ENCODE measurements around the gene LZTR1. TPM values are rescaled to one million over a fixed set of nuclear protein-coding genes. Genes with fewer than 3 reads are reported as not detected.

LZTR1 gene
- polyA plus RNA-seq, 1 experiment = 28.3 TPM

DNA sequence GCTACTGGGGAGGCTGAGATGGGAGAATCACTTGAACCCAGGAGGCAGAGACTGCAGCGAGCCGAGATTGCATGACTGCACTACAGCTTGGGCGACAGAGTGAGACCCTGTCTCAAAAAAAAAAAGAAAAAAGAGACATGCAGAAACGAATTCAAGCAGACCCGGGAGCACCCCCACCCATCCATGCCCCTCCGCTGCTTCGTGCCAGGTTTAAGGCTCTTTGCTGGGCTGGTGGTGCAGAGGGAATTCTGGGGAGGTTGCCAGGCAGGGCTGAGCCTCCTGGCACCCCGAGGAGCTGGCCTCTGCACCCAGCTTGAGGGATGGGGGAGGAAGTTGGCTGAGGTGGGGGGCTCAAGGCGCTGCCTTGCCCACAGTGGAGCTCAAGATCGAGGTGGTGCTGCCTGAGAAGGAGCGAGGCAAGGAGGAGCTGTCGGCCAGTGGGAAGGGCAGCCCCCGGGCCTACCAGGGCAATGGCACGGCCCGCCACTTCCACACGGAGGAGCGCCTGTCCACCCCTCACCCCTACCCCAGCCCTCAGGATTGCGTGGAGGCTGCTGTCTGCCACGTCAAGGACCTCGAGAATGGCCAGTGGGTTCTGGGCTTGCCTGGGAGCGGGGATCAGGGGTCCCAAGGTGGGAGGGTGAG is 9.0 kb upstream of the LZTR1 start:
- DNase-seq (ENCODE audit: low read depth, low spot score) = no peak
- TF ChIP-seq, protein P1, sequence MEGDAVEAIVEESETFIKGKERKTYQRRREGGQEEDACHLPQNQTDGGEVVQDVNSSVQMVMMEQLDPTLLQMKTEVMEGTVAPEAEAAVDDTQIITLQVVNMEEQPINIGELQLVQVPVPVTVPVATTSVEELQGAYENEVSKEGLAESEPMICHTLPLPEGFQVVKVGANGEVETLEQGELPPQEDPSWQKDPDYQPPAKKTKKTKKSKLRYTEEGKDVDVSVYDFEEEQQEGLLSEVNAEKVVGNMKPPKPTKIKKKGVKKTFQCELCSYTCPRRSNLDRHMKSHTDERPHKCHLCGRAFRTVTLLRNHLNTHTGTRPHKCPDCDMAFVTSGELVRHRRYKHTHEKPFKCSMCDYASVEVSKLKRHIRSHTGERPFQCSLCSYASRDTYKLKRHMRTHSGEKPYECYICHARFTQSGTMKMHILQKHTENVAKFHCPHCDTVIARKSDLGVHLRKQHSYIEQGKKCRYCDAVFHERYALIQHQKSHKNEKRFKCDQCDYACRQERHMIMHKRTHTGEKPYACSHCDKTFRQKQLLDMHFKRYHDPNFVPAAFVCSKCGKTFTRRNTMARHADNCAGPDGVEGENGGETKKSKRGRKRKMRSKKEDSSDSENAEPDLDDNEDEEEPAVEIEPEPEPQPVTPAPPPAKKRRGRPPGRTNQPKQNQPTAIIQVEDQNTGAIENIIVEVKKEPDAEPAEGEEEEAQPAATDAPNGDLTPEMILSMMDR (IDR thresholded peaks at IDR 0.05; ENCODE audit: low read depth, low read length) = no peak
- H3K27me3 ChIP-seq (ENCODE audit: control insufficient read depth, insufficient read depth, low read length) = peaks cover 2% of the 10 kb centered on the region
- H3K4me3 ChIP-seq (ENCODE audit: low read depth, low read length) = no peak overlapping the region
- no peak overlapping the region for H3K27ac ChIP-seq (ENCODE audit: low read depth, low read length)
- CTCF ChIA-PET = interaction anchor here (0.6 to 1.8 kb wide), 2 partner anchors 8 to 130 kb away, joined by 3 to 4 read pairs; no protein-coding TSS in a partner anchor
- H3K9me3 ChIP-seq (ENCODE audit: control insufficient read depth, insufficient read depth, low read length) = peaks cover 5% of the 10 kb centered on the region; the same call in 1 of the 2 replicates
- POLR2A ChIA-PET = interaction anchor here (0.6 to 3.5 kb wide), 2 partner anchors 9 to 31 kb away, joined by 3 to 21 read pairs; partner anchors contain the start of gene LZTR1

DNA sequence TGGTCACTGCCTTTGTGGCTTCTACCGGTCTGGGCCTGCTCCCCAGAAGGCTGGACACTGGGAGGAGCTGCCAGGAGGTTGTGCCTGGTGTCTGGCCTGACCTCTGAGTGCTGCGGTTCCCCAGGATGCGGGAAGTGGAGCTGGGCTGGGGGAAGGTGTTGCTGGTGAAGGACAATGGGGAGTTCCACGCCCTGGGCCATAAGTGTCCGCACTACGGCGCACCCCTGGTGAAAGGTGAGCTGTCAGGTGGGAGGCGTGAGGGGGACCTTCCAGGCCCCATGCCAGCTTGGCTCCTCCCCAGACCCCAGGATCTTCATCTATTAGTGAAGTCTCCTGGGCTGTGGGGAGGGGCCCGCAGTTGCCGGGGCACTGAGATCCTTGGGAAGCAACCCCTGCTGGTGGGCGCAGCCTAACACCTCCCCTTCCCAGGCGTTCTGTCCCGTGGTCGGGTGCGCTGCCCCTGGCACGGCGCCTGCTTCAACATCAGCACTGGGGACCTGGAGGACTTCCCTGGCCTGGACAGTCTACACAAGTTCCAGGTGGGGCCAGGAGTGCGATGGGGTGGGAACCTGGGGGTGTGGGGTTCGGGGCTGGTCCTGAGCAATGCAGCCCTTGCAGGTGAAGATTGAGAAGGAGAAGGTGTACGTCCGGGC is 8.3 kb upstream of the LZTR1 start:
- TF ChIP-seq, protein P1 (IDR thresholded peaks at IDR 0.05; ENCODE audit: low read depth, low read length) = no peak
- Histone ChIP-seq H3K27me3 (ENCODE audit: control insufficient read depth, insufficient read depth, low read length) (peaks cover 2% of the 10 kb centered on the region), H3K9me3 (ENCODE audit: control insufficient read depth, insufficient read depth, low read length) (peaks cover 11% of the 10 kb centered on the region), H3K4me3 (ENCODE audit: low read depth, low read length) (no peak overlapping the region), H3K27ac (ENCODE audit: low read depth, low read length) (no peak overlapping the region)
- POLR2A ChIA-PET = interaction anchor here (0.6 to 3.5 kb wide), 3 partner anchors 8 to 31 kb away, joined by 3 to 21 read pairs (median 4); partner anchors contain the start of gene LZTR1
- CTCF ChIA-PET = no interaction called here
- no peak for DNase-seq (ENCODE audit: low read depth, low spot score)

DNA sequence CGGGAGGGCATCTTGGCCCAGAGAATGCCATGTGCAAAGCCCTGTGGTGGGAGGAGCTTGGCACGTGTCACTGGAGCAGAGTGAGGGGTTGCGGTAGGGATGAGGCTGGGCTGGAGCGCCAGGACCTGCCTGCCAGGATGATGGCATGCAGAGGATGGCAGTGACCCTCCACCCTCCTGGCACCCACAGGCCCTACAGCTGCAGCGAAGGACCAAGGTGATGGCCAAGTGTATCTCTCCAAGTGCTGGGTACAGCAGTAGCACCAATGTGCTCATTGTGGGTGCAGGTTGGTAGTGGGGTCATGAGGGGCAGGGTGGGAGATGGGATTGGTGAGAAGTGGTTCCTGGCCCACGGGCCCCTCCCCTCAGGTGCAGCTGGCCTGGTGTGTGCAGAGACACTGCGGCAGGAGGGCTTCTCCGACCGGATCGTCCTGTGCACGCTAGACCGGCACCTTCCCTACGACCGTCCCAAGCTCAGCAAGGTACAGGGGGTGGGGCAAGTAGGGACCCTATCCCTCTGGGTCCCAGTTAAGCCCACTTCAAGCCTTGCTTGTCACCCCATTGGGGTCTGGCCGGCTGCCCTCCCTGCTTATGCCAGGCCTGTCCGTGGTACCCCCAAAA is 7.7 kb upstream of the LZTR1 start:
- CTCF ChIA-PET = no interaction called here

DNA sequence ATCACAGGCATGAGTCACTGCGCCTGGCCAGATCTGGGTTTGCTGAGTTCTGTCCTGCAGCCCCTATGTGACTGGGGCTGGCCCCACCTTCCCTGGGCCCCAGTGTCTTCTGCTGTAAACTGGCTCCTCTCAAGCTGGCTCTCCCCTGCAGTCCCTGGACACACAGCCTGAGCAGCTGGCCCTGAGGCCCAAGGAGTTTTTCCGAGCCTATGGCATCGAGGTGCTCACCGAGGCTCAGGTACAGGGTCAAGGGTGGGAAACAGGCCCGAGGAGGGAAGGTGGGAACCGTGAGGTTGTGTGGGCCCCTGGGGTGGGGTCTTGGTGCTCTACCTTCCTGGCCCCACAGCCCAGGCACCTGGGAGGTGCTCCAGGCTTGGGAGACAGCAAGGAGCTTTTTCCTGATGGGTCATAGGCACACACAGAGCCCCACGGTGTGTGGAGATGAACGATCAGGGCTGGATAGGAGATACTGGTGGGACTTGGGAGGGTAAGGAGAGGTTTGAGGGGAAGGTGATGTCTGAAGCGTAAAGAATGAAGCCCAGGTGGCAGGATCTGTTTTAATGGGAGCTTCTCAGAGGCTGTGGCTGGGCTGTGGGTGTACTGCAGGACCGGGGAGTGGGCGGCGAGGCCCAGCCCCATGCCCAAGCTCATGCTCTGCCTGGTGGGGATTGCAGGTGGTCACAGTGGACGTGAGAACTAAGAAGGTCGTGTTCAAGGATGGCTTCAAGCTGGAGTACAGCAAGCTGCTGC is 6.4 kb upstream of the LZTR1 start:
- TF ChIP-seq, protein P1 (IDR thresholded peaks at IDR 0.05; ENCODE audit: low read depth, low read length) = no peak
- no peak overlapping the region for H3K4me3 ChIP-seq (ENCODE audit: low read depth, low read length)
- peaks cover 16% of the 10 kb centered on the region for H3K9me3 ChIP-seq (ENCODE audit: control insufficient read depth, insufficient read depth, low read length)
- H3K27ac ChIP-seq (ENCODE audit: low read depth, low read length) = no peak overlapping the region
- peaks cover 2% of the 10 kb centered on the region for H3K27me3 ChIP-seq (ENCODE audit: control insufficient read depth, insufficient read depth, low read length)
- no peak for DNase-seq (ENCODE audit: low read depth, low spot score)
- ChIA-PET POLR2A (no interaction called here), CTCF (no interaction called here)

More for the DNA sequence above, 7.7 kb upstream of the LZTR1 start:
- Histone ChIP-seq H3K27me3 (ENCODE audit: control insufficient read depth, insufficient read depth, low read length) (peaks cover 2% of the 10 kb centered on the region), H3K27ac (ENCODE audit: low read depth, low read length) (no peak overlapping the region), H3K4me3 (ENCODE audit: low read depth, low read length) (no peak overlapping the region), H3K9me3 (ENCODE audit: control insufficient read depth, insufficient read depth, low read length) (peaks cover 16% of the 10 kb centered on the region)
- no peak for DNase-seq (ENCODE audit: low read depth, low spot score)
- TF ChIP-seq, protein P1 (IDR thresholded peaks at IDR 0.05; ENCODE audit: low read depth, low read length) = no peak
- POLR2A ChIA-PET = interaction anchor here (0.8 kb wide), 1 partner anchor 11 kb away, joined by 4 read pairs; no protein-coding TSS in a partner anchor
